AML-193 (cell line): ENCODE measurements around the gene HAL.

ENCODE experiments used
- DNase-seq, 2 experiments: peaks; one replicate each; lab custom pipeline; 2025; lab: John Stamatoyannopoulos, UW

Gene HAL

GRCh38 chr12:95996034-95996658 lies at the start of gene HAL:
Gene HAL (minus strand): TSS chr12:95996344. CDS start chr12:95995910, 434 bp downstream.
- DNase-seq: peak; percentile 84 to 93

- no peak for DNase-seq
Observed at GRCh38 chr12:96045566-96045965, 49.4 kb upstream of the HAL start.

- no peak for DNase-seq
Observed at GRCh38 chr12:96044943-96045290, 48.8 kb upstream of the HAL start.

GRCh38 chr12:96044017-96044942 lies 48.1 kb upstream of the HAL start:
- DNase-seq: no peak

- DNase-seq: no peak
Observed at GRCh38 chr12:96041181-96041580, 45.0 kb upstream of the HAL start.

GRCh38 chr12:96040305-96041133 lies 44.4 kb upstream of the HAL start:
- no peak for DNase-seq

- DNase-seq: no peak
Observed at GRCh38 chr12:96039516-96039915, 43.4 kb upstream of the HAL start.

GRCh38 chr12:96036765-96037455 lies 40.8 kb upstream of the HAL start:
- DNase-seq: no peak

- peak; percentile 98 to 99 for DNase-seq
Observed at GRCh38 chr12:96035283-96036236, 39.4 kb upstream of the HAL start, which contains the start of gene LTA4H. Gene LTA4H (minus strand): TSS chr12:96035587. CDS start chr12:96035519, 68 bp downstream.

GRCh38 chr12:96034621-96035282 lies 38.6 kb upstream of the HAL start:
- no peak for DNase-seq

- DNase-seq: no peak
Observed at GRCh38 chr12:96033549-96034389, 37.6 kb upstream of the HAL start.

GRCh38 chr12:96029826-96030225 lies 33.7 kb upstream of the HAL start:
- no peak for DNase-seq

- DNase-seq: no peak
Observed at GRCh38 chr12:96028538-96028937, 32.4 kb upstream of the HAL start.

- DNase-seq: no peak
Observed at GRCh38 chr12:96026331-96026730, 30.2 kb upstream of the HAL start.

- DNase-seq: no peak
Observed at GRCh38 chr12:96025518-96025917, 29.4 kb upstream of the HAL start.

- DNase-seq: no peak
Observed at GRCh38 chr12:96020314-96021003, 24.3 kb upstream of the HAL start.

GRCh38 chr12:96015672-96016071 lies 19.5 kb upstream of the HAL start:
- no peak for DNase-seq

GRCh38 chr12:96014943-96015599 lies 18.9 kb upstream of the HAL start:
- no peak for DNase-seq
